Lower leg skin (tissue), 4 donors: ENCODE data around the gene TLR4. TPM values are rescaled to one million over a fixed set of nuclear protein-coding genes. Genes with fewer than 3 reads are reported as not detected.
A peak's percentile ranks its signal among the peaks of the same experiment; 100 is the strongest.

Experiments
- DNase-seq, 2 donors: peaks; one replicate each; pipeline ENCODE4 v3.0.0-alpha.2; 2019; ENCODE audit warnings: low spot score in 2 of 2
- H3K4me3 ChIP-seq: fragments of 200-600 bp; sonication (generic); 2 replicates; pipeline ENCODE4 v1.5.1; 2017; ENCODE audit warnings: mild to moderate bottlenecking, low read depth; ENCODE audit not compliant: poor library complexity, severe bottlenecking
- POLR2A ChIP-seq, 2 donors: fragments of 450-650 bp; IDR thresholded peaks; one replicate each; pipeline ENCODE4 v1.6.1; 2016 to 2017; ENCODE audit warnings: antibody characterized with exemption in 2 of 2, mild to moderate bottlenecking in 1 of 2, moderate library complexity in 1 of 2
- WGBS, 2 donors: methylation state at CpG; one replicate each; pipeline ENCODE4 v1.1.5; 2018; 5-methylcytosine and 5-hydroxymethylcytosine counted together
- intact Hi-C: fragments of 100-400 bp; cut with DNase I; formaldehyde crosslinking; loops from one replicate; pipeline ENCODE4 v1.15.0; 2023; ENCODE audit warnings: low total_unique reads
- total RNA-seq, 4 donors: library from RNA; depleted of rRNA; stranded (reverse); fragments of >200 nt; gene quantifications; one replicate each; pipeline ENCODE4 v1.1.0, GENCODE V29; 2016
- TF ChIP-seq, protein P1 (sequence below), 3 donors: fragments of 450-650 bp; IDR thresholded peaks; one replicate each; pipeline ENCODE4 v1.5.1; 2016; ENCODE audit warnings: antibody characterized with exemption in 3 of 3, mild to moderate bottlenecking in 3 of 3, moderate library complexity in 2 of 3

TLR4 gene
- total RNA-seq, 4 donors from 2014 or later, result 3.9 to 11.3 (median 5.3) TPM

DNA sequence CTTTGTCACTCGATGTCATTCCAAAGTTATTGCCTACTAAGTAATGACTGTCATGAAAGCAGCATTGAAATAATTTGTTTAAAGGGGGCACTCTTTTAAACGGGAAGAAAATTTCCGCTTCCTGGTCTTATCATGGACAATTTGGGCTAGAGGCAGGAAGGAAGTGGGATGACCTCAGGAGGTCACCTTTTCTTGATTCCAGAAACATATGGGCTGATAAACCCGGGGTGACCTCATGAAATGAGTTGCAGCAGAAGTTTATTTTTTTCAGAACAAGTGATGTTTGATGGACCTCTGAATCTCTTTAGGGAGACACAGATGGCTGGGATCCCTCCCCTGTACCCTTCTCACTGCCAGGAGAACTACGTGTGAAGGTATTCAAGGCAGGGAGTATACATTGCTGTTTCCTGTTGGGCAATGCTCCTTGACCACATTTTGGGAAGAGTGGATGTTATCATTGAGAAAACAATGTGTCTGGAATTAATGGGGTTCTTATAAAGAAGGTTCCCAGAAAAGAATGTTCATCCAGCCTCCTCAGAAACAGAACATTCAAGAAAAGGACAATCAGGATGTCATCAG is 11.3 kb downstream of the TLR4 start:
- intact Hi-C loops, result no loop called here
- DNase-seq, result no peak
- WGBS, 2 donors, result 62 to 63% methylated on average over 5 of the region's 5 CpGs
- no peak overlapping the region for H3K4me3 ChIP-seq
- TF ChIP-seq, protein P1, sequence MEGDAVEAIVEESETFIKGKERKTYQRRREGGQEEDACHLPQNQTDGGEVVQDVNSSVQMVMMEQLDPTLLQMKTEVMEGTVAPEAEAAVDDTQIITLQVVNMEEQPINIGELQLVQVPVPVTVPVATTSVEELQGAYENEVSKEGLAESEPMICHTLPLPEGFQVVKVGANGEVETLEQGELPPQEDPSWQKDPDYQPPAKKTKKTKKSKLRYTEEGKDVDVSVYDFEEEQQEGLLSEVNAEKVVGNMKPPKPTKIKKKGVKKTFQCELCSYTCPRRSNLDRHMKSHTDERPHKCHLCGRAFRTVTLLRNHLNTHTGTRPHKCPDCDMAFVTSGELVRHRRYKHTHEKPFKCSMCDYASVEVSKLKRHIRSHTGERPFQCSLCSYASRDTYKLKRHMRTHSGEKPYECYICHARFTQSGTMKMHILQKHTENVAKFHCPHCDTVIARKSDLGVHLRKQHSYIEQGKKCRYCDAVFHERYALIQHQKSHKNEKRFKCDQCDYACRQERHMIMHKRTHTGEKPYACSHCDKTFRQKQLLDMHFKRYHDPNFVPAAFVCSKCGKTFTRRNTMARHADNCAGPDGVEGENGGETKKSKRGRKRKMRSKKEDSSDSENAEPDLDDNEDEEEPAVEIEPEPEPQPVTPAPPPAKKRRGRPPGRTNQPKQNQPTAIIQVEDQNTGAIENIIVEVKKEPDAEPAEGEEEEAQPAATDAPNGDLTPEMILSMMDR (IDR thresholded peaks at IDR 0.05), result no peak
- TF ChIP-seq POLR2A (IDR thresholded peaks at IDR 0.05), result no peak

DNA sequence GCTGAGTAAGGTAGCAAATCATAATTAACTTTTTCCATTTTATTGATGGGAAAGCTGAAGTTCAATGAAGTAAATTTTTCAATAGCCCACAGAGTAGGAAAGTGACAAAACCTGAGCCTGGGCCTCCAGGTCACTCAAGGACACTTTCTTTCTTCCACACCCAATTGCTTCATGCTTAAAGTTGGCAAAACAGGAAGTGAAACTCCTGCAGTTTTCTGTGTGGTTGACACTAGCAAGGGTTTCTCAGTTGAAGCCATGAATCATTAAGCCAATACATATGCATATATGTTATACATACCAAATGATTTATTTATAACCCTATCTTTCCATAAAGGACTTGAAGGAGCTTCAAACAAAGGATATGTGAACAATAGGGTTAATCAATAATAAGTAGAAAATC is 13.9 kb downstream of the TLR4 start:
- no peak for TF ChIP-seq POLR2A (IDR thresholded peaks at IDR 0.05)
- TF ChIP-seq, protein P1 (IDR thresholded peaks at IDR 0.05), result no peak
- DNase-seq, result peak in 1 of 2 donors; percentile 43
- intact Hi-C loops, result no loop called here
- H3K4me3 ChIP-seq, result no peak overlapping the region

DNA sequence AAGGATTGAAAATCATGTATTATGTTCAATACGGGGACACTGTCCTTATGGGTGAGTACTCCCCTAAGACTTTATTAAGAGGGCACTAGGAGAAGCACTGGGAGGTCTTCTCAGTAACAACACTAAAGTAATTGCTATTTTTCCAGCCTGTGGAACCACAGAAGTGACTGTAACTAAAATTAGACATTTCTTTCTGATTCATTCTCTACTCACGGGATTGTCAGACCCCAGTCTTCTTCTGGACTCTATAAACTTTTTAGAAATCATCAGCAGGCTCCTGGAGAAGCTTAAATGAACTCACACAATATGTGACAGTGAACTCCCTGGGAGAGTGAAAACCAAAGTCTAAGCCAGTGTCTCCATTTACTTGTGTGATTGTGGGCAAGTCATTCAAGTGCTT is 14.5 kb downstream of the TLR4 start:
- intact Hi-C loops, result no loop called here
- 58% methylated on average over 2 of the region's 2 CpGs for WGBS, 2 donors
- no peak overlapping the region for H3K4me3 ChIP-seq
- TF ChIP-seq POLR2A (IDR thresholded peaks at IDR 0.05), result no peak
- TF ChIP-seq, protein P1 (IDR thresholded peaks at IDR 0.05), result no peak
- DNase-seq, result no peak

DNA sequence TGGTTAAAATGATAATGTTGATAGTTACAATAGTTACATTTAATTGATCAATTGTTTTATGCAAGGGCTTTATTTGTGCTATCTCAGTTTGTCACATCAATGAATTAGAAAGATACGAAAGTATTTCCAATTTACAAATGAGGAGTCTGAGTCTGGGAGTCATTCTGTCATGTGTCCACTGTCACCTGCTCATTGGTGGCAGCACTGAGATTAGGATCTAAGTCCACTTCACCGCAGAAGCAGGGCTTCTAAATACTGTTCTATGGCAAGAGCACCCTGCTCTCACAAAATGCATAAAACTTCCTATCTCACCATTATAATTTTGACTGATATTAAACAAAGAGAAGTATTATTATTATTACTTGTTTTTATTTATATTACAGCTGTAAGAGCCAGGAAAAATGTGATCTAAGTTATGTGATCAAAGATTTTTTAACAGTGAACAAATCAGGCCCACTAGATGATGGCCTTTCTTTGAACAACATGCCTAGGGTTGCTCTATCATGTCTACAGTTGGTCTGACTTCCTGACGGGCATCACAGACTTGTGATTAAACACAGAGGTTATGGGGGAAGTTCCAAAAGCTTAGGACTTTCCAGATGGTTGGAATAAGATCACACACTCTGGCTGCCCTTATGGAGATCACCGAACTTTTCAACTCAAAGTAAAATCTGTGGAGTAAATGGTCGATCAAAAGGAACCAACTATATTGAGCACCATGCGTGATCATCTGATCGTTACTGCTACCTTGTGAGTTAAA is 15.1 kb downstream of the TLR4 start:
- H3K4me3 ChIP-seq, result no peak overlapping the region
- intact Hi-C loops, result no loop called here

DNA sequence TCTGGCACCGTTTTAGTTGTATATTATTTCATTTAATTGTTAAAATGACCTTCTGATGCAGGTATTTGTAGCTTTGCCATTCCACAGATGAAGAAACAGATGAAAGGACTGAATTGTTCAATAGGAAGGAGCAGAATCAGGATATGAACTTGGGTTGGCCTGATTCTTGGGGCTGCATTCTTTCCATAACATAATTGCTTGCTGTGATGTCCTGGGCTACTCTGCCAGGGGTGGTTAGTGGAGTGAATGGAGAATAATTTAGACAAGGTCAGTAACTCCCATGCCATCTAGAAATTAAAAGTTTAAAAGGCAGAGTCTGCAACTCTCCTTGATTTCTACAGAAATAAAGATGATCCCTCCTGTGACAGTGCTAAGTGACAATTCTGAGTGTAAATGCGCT is 15.9 kb downstream of the TLR4 start:
- no peak overlapping the region for H3K4me3 ChIP-seq
- intact Hi-C loops, result no loop called here
- 51 to 62% methylated on average over 2 of the region's 2 CpGs for WGBS, 2 donors
- DNase-seq, result no peak
- no peak for TF ChIP-seq POLR2A (IDR thresholded peaks at IDR 0.05)
- TF ChIP-seq, protein P1 (IDR thresholded peaks at IDR 0.05), result no peak

More for the DNA sequence above, 15.1 kb downstream of the TLR4 start:
- no peak for DNase-seq
- no peak for TF ChIP-seq POLR2A (IDR thresholded peaks at IDR 0.05)
- TF ChIP-seq, protein P1 (IDR thresholded peaks at IDR 0.05), result no peak
- WGBS, 2 donors, result 66 to 71% methylated on average over 7 of the region's 7 CpGs
